Glutamatergic neuron (in vitro differentiated cells): ENCODE results near the gene FBLN1. TPM values are rescaled to one million over a fixed set of nuclear protein-coding genes. Genes with fewer than 3 reads are reported as not detected.

ENCODE experiments used
- DNase-seq: peaks from one replicate; pipeline ENCODE4 v3.0.0; 2022
- H3K27ac Mint-ChIP-seq: one replicate; pipeline ENCODE4 v1.8.0; 2020; ENCODE audit warnings: mild to moderate bottlenecking, mixed read lengths, inconsistent platforms; ENCODE audit not compliant: unreplicated experiment
- H3K27me3 Mint-ChIP-seq: one replicate; pipeline ENCODE4 v1.8.0; 2020; ENCODE audit warnings: mild to moderate bottlenecking, moderate library complexity, mixed read lengths, inconsistent platforms; ENCODE audit not compliant: unreplicated experiment
- H3K36me3 Mint-ChIP-seq: one replicate; pipeline ENCODE4 v1.8.0; 2020; ENCODE audit warnings: mild to moderate bottlenecking, mixed read lengths, inconsistent platforms; ENCODE audit not compliant: unreplicated experiment
- H3K4me1 Mint-ChIP-seq: one replicate; pipeline ENCODE4 v1.8.0; 2020; ENCODE audit warnings: mild to moderate bottlenecking, low read depth, mixed read lengths, inconsistent platforms; ENCODE audit not compliant: unreplicated experiment
- H3K4me3 Mint-ChIP-seq: one replicate; pipeline ENCODE4 v1.8.0; 2020; ENCODE audit warnings: mild to moderate bottlenecking, mixed read lengths, inconsistent platforms; ENCODE audit not compliant: unreplicated experiment
- H3K9me3 Mint-ChIP-seq: one replicate; pipeline ENCODE4 v1.8.0; 2020; ENCODE audit warnings: mild to moderate bottlenecking, moderate library complexity, mixed read lengths, inconsistent platforms; ENCODE audit not compliant: unreplicated experiment
- CTCF ChIP-seq: fragments of 200-600 bp; sonication (generic); IDR thresholded peaks from one replicate; pipeline ENCODE4 v1.5.0; 2021; ENCODE audit not compliant: partially characterized antibody, unreplicated experiment
- total RNA-seq: library from RNA; stranded (reverse); fragmentation: NEBNext Ultra II Directional; extraction: Animal tissue kit (Norgen Biotek cat#: 25700); gene quantifications from one replicate; pipeline ENCODE4 v1.2.1, GENCODE V29; 2021; ENCODE audit not compliant: unreplicated experiment

FBLN1 gene
- total RNA-seq, 1 donor from 2014 or later: 184 TPM

- H3K36me3 Mint-ChIP-seq: no peaks in the 10 kb centered on the region
- TF ChIP-seq CTCF: no peak
- no peak overlapping the region for H3K27ac Mint-ChIP-seq
- no peak overlapping the region for H3K4me3 Mint-ChIP-seq
- H3K4me1 Mint-ChIP-seq: peaks cover 13% of the 10 kb centered on the region
- peaks cover 9% of the 10 kb centered on the region for H3K27me3 Mint-ChIP-seq
- no peak for DNase-seq
- H3K9me3 Mint-ChIP-seq: peaks cover 6% of the 10 kb centered on the region
Observed at GRCh38 chr22:45608763-45609180, 106.1 kb downstream of the FBLN1 start.

- DNase-seq: peak; percentile 72
- Mint-ChIP-seq H3K36me3 (no peaks in the 10 kb centered on the region), H3K27ac (peak overlapping the region; percentile 93), H3K9me3 (peaks cover 6% of the 10 kb centered on the region), H3K4me1 (peaks cover 10% of the 10 kb centered on the region), H3K27me3 (peaks cover 12% of the 10 kb centered on the region), H3K4me3 (peak overlapping the region; percentile 50)
- no peak for TF ChIP-seq CTCF
Observed at GRCh38 chr22:45612451-45612901, 109.8 kb downstream of the FBLN1 start.

- Mint-ChIP-seq H3K36me3 (no peaks in the 10 kb centered on the region), H3K4me3 (peak overlapping the region; percentile 50), H3K27ac (peak overlapping the region; percentile 93), H3K9me3 (peaks cover 6% of the 10 kb centered on the region), H3K4me1 (peaks cover 10% of the 10 kb centered on the region), H3K27me3 (peaks cover 12% of the 10 kb centered on the region)
- DNase-seq: peak; percentile 69
- no peak for TF ChIP-seq CTCF
Observed at GRCh38 chr22:45612940-45613339, 110.3 kb downstream of the FBLN1 start.

GRCh38 chr22:45615364-45615763, 112.7 kb downstream of the FBLN1 start:
- Mint-ChIP-seq H3K4me3 (no peak overlapping the region), H3K4me1 (peaks cover 13% of the 10 kb centered on the region), H3K27ac (no peak overlapping the region), H3K27me3 (peaks cover 17% of the 10 kb centered on the region), H3K9me3 (peaks cover 6% of the 10 kb centered on the region), H3K36me3 (no peaks in the 10 kb centered on the region)
- TF ChIP-seq CTCF: no peak
- no peak for DNase-seq

GRCh38 chr22:45616432-45616831, 113.7 kb downstream of the FBLN1 start:
- peaks cover 13% of the 10 kb centered on the region for H3K4me1 Mint-ChIP-seq
- H3K27ac Mint-ChIP-seq: no peak overlapping the region
- TF ChIP-seq CTCF: no peak
- peaks cover 5% of the 10 kb centered on the region for H3K9me3 Mint-ChIP-seq
- no peak for DNase-seq
- no peaks in the 10 kb centered on the region for H3K36me3 Mint-ChIP-seq
- H3K27me3 Mint-ChIP-seq: peaks cover 17% of the 10 kb centered on the region
- H3K4me3 Mint-ChIP-seq: no peak overlapping the region
